RPMI7951 (cell line): ENCODE measurements around the gene DNAJC18. TPM values are rescaled to one million over a fixed set of nuclear protein-coding genes. Genes with fewer than 3 reads are reported as not detected.

Experiments
- DNase-seq: peaks from one replicate; pipeline ENCODE4 v3.0.0-alpha.2; 2012; ENCODE audit warnings: low read depth
- total RNA-seq: library from RNA; depleted of rRNA; stranded (reverse); fragments of >200 nt; shearing (Covaris generic); gene quantifications from 2 replicates; pipeline ENCODE4 v1.2.3, GENCODE V29; 2014; rRNA removed

DNAJC18 gene
- total RNA-seq, 1 experiment from 2014 or later, result 10.3 TPM

DNA sequence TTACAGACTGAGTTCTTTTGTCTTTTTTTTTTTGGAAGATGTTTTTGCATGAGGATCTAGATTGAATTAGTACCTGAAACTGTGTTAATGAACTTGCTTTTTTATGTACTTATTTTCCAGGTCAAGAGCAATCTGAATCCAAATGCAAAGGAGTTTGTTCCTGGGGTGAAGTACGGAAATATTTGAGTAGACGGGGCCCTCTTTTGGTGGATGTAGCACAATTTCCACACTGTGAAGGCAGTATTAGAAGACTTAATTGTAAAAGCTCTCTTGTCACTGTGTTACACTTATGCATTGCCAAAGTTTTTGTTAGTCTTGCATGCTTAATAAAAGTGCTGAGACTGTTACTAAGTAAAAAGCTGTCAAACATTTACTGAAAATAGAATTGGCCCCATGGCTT is 70.7 kb downstream of the DNAJC18 start:
- no peak for DNase-seq

DNA sequence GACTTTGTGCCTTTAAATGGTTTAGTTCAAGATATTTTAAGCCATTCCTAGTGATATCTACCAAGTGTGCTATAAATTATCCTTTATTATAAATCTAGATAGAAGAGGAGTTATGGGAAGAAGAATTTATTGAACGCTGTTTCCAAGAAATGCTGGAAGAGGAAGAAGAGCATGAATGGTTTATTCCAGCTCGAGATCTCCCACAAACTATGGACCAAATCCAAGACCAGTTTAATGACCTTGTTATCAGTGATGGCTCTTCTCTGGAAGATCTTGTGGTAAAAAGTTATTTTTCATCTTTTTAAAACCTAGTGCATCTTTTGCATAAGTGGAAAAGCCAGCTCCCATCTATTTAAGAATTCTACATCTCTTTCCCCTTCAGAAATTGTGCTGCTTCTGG is 74.9 kb downstream of the DNAJC18 start:
- DNase-seq, result no peak

DNA sequence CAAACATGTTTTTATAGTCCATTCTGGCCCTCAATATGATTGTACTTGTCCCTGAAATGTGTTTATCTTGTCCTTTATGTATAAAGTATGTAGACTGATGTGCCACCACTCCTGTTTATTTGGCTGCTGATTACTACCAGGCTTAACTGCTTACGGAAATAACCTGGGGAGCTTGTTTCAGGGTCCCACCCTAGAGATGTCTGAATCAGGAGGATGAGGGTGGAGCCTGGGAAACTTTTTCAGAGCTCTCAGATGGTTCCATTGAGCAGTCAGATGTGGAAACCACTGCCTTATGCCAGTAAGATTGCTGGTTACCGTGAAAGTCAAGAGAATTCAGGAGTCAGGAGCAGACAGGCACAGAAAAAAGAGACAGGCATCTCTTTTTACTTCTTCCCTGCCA is 75.4 kb downstream of the DNAJC18 start:
- no peak for DNase-seq

DNA sequence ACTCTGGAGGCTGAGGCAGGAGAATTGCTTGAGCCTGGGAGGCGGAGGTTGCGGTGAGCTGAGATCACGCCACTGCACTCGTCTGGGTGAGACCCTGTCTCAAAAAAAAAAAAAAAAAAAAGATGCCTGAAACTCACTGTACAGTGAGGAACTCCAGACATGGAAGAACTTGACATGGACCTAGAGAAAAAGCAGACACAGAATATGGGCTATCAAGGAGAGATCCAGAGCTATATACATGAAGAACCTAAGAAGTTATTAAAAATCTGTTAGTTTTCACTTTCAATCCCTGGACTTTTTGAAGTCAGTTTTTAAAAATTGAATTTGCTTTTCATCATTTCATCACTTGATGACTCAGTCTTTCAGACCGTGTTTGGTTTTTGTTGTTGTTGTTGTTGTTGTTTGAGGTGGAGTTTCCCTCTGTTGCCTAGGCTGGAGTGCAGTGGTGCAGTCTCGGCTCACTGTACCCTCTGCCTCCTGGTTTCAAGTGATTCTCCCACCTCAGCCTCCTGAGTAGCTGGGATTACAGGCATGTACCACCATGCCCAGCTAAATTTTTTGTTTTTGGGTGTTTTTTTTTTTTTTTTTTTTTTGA is 77.4 kb downstream of the DNAJC18 start:
- no peak for DNase-seq

DNA sequence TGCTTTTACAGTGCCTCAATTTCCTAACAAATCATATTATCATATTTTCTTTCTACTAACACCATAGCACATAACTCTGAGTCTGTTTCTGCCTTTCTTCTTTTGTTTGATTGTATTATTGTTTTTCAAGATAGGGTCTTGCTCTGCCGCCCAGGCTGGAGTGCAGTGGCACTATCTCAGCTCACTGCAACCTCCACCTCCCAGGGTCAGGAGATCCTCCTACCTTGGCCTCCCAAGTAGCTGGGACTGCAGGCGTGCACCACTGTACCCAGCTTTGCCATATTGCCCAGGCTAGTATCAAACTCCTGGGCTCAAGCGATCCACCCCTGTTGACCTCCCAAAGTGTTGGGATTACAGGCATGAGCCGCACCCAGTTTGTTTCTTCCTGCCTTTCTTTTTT is 78.9 kb downstream of the DNAJC18 start:
- no peak for DNase-seq

Other genes starting within 250 kb of the DNAJC18 start
- 21.4 and 24.9 TPM in 2 replicates for gene SIL1, start 241.2 kb downstream of the DNAJC18 start, total RNA-seq
- 209 and 241 TPM in 2 replicates for gene MATR3, start 145.8 kb downstream of the DNAJC18 start, total RNA-seq
- gene PAIP2, start 97.7 kb downstream of the DNAJC18 start, total RNA-seq, result 34.9 and 45.4 TPM in 2 replicates
- not detected in 2 replicates for gene SLC23A1, start 56.2 kb downstream of the DNAJC18 start, total RNA-seq
- gene MZB1, start 49.6 kb downstream of the DNAJC18 start, total RNA-seq, result not detected in 2 replicates
- 0.10 and 0.12 TPM in 2 replicates for gene PROB1, start 44.4 kb downstream of the DNAJC18 start, total RNA-seq
- gene SPATA24, start 35.4 kb downstream of the DNAJC18 start, total RNA-seq, result 4.7 and 6.1 TPM in 2 replicates
- gene ECSCR, start 23.2 kb upstream of the DNAJC18 start, total RNA-seq, result 0.29 and 0.60 TPM in 2 replicates
- not detected in 2 replicates for gene SMIM33, start 31.5 kb upstream of the DNAJC18 start, total RNA-seq
- 9.7 and 10.4 TPM in 2 replicates for gene STING1, start 43.2 kb upstream of the DNAJC18 start, total RNA-seq
- gene UBE2D2, start 121.8 kb upstream of the DNAJC18 start, total RNA-seq, result 75.7 and 83.7 TPM in 2 replicates
- gene CXXC5, start 208.8 kb upstream of the DNAJC18 start, total RNA-seq, result 39.8 and 43.0 TPM in 2 replicates